Stimulated activated CD4-positive, alpha-beta T cell treated with anti-CD3 and anti-CD28 coated beads, Interleukin-2, amount 100 ng/mL, for 24 hours (primary cell): ENCODE results near the gene FCER1G.

ENCODE experiments used
- DNase-seq, 2 donors: peaks; one replicate each; pipeline ENCODE4 v3.0.0-alpha.2; 2020

Gene FCER1G

DNA sequence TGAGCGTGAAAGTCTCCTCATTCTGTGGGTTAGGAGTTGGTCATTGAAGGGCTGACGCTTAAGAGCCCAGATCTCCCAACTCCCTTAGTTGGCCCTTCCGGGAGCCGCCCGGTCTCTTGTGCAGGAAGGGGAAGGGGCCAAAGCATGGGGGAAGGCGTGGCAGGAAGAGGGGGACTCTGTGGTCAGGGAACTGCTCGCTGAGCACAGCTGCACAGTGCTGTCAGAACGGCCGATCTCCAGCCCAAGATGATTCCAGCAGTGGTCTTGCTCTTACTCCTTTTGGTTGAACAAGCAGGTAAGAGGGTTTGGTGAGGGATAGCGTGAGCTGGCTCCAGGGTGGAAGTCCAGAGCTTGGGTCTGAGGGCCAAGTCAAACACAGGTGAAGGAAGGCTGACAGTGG lies at the start of gene FCER1G:
TSS of gene FCER1G (plus strand) at position 220 of the 400 bp plus-strand sequence. CDS start at position 247, 27 bp downstream.
- DNase-seq = no peak

DNA sequence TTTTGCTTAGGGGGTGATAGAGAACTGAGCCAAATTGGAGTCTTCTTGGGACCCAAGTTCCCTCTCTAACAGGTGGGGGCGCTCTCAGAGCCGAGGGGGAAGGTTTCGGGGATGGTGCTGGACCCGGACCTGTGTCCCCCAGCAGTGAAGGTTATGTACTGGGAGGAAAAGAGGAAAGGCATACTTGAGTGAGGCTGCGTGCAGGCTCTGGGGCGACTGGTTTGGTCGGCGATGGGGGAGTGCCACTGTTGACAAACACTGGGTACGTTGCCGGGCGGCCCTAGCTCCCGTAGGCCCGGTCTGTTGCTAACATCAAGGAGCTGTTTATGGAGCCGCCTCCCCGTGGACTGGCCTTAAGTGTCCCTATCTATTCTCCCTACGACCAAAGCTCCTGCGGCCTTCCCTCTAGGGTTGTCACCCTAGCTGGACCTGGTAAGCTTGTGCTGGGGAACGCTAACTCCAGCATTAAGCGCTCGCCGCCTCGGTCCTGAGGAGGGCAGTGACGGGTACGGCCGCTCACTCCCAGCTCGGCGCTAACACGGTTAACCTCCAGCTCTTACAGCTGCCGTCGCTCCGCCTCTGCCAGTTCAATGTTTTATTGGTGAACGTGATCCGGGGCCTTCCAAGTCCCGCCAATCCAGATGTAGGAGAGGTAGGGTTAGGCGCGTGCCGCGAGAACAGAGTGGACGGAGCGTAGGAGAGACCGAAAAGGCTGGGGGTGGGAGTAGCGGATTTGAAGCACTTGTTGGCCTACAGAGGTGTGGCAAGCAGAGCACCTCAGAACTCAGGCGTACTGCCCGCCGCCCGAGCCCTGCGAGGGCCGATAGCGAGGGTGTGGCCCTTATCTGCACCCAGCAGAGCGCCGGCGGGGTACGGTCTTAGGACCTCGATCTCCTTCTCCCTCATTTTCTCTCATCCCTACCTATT lies 49.1 kb upstream of the FCER1G start, which contains the start of gene PPOX:
TSS of gene PPOX (plus strand) at position 685 of the 927 bp plus-strand sequence. CDS start 422 bp downstream, outside the sequence.
- DNase-seq = peak; percentile 91

DNA sequence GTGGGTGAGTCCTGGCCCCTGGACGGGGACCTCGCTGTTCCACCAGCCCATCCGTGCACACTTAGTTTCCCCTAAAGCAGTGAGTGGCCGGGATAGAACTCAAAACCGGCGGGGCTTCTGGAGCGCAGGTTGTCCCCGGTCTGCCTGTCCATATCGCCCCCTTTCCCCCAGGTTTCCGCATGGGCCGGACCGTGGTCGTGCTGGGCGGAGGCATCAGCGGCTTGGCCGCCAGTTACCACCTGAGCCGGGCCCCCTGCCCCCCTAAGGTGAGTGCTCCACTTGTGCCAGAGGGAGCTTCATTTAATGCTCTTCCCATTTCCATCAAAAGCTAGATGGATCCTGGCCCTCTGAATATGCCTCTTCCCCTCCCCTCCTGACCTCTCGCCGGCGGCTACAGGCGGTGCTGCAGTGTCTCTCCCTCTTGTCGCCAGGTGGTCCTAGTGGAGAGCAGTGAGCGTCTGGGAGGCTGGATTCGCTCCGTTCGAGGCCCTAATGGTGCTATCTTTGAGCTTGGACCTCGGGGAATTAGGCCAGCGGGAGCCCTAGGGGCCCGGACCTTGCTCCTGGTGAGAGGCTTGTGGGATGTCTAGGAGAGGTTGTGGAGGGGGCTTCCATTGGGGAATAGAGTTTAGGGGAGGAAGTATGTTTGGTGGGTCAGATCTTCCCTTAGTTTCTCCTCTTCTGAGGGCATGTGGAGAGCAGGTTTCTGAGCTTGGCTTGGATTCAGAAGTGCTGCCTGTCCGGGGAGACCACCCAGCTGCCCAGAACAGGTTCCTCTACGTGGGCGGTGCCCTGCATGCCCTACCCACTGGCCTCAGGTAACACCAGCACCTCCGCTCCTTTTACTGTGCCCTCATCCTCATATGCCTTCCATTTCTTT lies 48.2 kb upstream of the FCER1G start:
- no peak for DNase-seq

DNA sequence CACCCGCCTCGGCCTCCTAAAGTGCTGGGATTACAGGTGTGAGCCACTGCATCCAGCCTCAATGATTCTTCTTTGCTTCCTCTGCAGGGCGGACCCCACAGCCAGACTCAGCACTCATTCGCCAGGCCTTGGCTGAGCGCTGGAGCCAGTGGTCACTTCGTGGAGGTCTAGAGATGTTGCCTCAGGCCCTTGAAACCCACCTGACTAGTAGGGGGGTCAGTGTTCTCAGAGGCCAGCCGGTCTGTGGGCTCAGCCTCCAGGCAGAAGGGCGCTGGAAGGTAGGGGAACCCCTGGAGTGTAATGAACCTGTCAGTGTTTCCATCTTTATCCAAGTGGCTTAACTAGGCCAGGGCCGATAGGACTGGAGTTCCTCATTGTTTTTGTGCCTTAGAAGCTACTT lies 46.2 kb upstream of the FCER1G start:
- no peak for DNase-seq

DNA sequence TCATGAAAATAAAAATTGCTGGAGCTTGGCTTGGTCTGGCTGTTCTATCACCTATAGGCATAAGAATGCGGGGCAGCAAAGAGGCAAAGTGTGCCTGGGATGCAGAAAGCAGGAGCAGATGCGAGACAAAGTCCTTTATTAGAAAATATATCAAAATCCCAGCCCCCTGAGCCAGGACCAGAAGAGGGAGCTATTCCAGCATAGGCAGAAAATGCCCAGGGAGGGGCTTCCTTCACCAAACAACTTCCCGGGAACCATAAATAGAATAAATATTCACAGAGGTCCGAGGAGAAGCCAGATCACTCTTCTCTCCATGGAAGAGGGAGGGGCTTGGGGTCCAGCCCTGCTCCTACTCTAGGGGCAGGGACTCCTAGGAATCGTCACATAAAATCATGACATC lies 43.9 kb upstream of the FCER1G start:
- no peak for DNase-seq

DNA sequence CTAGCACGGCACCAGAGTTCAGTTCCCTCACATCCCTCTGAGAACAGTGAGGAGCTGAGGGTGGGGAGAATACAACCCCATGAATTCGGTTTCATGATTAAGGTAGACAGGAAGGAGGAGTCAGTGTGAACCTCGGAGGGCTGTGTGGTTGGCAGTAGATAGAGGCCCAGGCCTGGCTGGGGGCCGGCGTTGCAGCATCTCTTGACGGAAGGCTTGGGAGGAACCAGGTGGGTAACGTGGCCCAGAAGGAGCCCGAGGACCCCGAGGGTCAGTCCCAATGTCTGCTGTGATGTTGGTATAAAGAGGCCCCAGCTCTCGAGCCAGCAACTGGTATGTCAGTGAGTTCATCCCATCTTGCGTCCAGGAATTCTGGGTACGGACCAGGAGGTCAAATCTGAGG lies 43.4 kb upstream of the FCER1G start:
- DNase-seq = no peak

DNA sequence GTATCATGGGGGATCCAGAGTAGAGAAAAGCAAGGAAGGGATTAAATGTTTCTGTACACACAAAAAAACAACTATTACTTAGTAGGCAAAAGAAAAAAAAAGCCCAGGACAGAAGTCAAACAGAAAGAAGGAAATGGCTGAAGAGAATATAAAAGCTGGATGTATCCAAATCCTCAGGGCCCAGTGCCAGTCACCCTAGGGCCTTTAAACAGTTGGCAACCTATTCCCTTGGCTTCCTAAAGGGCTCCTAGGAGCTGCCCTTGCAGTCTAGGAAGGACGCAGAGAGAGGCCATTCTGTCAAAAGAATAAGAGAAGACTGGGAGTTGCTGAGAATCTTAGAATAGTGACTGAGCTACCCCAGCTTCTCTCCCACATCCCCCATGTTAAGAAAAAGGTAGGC lies 42.7 kb upstream of the FCER1G start:
- DNase-seq = no peak

DNA sequence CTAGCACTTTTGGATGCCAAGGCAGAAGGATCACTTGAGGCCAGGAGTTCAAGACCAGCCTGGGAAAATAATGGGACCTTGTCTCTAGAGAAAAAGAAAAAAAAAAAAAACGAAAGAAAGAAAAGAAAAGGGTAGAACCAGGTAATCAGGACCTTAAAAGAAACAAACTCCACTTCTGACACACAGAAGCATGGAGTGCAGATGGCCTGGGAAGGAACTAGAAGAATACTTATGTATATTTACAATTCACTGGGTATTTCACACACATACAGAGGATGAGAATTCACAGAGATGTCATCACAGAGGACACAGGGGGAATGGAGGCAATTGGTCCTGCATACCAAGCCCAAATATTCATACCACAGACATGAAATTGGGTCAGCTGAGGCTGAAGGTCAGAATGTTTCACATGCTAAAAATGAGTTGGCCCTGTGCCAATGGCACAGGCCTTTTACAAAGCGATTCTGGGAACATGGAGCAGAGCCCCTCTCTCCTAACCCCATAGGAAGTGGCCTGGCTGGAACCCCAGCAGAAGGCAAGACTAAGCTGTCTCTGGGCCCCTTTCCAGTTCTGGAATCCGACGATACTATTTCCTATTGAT lies 42.2 kb upstream of the FCER1G start:
- DNase-seq = no peak

DNA sequence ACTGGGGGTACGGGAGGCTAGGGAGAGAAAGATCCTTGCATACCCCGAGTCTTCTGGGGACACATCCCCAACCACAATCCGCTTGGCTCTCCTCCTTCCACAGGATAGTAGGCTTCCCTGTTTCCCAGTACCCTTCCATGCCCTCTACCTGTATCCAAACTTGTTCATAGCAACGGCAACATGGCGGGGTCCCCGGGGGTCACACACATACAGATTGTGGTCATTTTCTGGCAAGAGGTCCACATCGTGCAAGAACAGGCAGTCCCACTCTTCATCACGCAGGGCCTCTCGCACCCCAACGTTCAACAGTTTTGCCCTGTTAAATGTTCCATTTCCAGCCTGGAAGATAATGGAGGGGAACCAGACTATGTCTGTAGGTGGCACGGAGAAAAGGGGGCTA lies 41.4 kb upstream of the FCER1G start:
- DNase-seq = no peak

DNA sequence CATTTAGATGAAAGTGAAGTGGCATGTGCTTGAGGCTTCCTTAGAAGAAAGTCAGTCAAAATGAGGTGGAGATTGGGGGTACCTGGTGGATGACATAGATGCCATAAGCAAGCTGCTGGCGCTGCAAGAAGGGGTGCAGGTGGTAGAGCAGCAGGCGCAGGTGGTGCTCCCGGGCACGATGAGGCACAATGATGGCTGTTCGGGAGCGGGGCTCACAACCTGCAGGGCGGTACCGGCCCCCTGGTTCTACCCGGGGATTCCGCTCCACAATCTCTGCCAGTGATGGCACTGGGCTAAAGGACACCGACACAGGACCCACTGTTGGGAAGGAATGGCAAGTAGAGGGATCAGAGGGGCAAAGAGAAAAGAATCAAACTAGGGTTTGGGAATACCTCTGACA lies 40.2 kb upstream of the FCER1G start:
- no peak for DNase-seq

DNA sequence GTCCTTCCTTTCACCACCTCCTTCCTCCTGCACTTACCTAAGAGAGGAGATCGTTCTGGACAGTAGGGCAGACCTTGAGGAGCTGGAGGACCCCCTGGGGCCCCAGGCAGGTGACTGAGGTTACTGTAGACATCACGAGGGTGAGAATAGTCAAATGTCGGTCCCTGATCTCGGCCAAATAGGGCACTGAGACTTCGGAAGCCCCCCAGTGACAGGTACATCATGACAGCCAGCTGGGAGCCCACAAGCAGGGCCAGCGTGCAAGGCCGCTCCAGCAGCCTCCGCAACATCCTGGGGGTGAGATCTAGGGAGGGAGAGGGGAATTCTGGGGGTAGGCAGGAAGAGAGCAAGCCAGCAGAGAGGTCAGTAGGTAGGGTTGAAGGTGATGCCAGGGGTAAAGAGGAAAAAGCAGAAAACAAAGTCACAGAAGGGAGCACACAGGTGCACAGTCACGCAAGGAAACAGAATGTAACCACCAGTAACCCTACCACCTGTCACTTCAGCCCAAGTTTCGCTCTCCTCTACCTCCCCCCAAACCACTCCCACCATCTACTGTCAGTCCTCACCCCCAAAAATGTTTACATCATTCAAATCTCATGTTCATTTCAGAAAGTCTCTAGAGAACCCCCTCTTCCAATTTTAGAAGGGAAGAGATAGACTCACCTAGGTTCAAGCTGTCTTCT lies 39.2 kb upstream of the FCER1G start:
- DNase-seq = no peak

DNA sequence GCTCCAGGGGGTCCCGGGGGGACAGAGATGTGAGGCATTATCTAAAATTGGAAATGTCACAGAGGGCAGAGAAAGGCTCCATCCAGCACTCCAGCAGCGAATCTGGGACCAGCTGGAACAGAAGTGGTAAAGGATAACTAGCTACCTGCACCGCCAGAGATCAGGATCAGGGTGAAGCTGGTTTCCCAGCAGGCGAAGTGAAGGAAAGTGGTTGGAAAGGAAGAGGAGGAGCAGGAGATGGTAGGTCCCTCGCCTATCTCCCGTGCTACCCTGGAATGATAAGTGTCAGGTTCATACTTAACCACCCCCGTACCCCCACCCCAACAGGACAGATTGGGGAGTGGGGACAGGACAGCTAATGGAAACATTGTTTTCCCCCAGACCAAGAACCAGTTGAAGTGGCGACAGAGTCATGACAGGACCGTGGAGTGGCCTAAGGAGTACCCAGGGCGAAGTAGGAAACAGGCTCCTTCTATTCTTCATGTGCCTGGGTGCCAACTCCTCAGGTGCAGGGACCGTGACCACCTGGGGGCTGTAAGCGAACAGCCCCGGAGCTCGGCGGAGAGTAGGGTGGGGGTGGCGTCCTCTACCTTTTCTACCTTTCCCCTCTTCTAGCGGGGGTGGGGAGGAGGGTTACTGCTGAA lies 38.5 kb upstream of the FCER1G start:
- no peak for DNase-seq

DNA sequence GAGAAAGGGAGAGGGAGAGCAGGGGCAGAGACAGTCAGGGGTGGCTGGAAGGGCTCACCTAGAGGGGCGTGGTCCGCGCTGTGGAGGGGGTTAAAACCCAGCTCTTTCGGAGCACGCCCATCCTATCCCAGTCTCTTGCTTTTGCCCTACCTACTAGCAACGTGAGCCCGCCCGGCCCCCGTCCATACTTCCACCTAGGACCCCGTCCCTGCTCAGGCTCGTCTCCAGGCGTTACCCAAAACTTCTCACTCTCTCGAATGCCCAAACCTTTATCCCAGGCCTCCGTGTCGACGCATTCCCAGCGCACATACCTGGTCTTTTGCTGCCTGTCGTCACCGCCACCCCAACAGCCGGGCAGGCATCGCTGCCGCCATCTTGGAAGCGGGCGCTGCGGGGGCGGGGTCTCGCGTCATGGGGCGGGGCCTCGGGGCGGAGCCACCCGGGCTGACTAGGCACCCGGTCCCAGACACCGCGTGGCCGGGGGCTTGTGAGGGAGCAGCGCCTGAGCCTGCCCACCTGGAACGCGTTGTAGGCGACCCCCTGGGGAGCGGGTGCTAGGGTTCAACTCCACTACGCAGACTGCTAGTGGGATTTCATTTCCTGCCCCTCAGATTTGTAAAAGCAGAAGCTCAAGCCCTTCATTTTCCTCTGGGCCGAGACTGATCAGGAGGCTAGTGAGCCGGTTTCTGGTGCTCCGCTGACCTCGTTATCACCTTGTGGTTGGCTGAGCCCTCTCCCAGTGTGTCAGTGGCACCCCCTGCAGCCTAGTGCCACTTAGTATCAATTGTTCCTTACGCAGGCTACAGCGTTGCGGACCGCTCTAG lies 37.8 kb upstream of the FCER1G start, which contains the start of gene B4GALT3:
TSS of gene B4GALT3 (minus strand) at position 396 of the 824 bp plus-strand sequence. CDS start 1,447 bp downstream, outside the sequence.
- peak; percentile 98 to 99 for DNase-seq

DNA sequence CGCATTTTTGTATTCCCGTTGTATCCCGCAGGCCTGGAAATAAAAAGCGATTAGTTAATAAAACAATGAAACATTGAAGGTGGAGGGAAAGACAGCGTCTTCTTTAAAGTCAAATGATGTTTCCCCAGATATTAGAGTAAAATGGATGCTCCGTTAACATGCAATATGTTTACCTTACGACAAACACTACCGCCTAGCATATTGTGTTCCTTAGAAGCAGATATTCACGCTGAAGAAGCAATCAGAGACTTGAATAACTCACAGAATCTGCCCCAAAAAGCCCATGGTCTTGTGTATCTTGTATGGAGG lies 37.2 kb upstream of the FCER1G start:
- DNase-seq = no peak

DNA sequence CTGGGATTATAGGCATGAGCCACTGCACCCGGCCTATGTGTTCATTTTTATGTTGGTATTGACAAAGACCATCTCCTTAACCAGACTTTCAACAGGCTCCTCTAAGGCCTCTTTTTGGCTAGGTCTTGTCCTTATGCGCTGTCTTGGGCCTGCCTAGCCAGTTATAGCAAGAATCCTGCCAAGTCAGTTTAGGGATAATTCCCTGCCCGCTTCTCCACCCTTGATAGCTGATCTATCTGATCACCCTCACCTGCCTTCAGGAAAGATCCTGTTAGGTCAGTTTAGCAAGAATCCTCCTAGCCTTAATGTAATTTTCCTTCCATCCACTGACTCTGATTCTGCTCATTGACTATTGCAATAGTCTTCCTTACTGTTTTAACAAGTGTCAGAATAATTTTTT lies 35.4 kb upstream of the FCER1G start:
- DNase-seq = no peak

DNA sequence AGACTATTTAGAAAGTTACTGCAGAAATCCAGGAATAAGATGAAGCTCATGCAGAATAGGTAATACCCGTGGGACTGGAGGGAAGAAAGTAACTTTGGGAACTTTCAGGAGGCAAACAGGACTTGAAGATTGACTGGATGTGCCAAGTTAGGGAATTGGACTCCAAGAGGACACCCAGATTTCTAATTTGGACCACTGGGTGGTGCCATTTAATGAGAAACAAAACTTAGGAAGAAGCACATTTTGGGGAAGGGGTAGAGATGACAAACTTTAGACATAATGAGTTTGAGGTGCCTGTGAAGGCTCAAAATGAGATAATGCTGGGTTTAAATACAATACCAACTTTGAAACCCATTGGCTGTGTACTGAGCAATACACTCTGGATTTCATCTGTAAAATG lies 34.5 kb upstream of the FCER1G start:
- no peak for DNase-seq

DNA sequence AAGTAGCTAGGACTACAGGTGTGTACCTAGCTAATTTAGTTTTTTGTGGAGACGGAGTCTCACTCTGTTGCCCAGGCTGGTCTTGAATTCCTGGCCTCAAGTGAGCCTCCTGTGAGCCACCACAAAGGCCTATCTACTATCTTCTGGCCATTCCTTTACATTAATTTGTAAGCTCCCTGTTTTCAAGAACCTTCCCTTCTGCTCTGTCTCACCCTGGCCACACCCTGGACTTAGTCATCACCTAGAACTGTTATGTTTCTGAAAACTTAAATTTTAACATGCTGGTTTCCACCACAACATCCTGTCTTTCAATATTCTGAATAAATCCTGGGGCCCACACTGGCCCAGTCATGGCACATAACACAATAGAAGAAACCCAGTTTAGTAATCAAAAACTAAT lies 32.9 kb upstream of the FCER1G start:
- peak; percentile 64 to 71 for DNase-seq

DNA sequence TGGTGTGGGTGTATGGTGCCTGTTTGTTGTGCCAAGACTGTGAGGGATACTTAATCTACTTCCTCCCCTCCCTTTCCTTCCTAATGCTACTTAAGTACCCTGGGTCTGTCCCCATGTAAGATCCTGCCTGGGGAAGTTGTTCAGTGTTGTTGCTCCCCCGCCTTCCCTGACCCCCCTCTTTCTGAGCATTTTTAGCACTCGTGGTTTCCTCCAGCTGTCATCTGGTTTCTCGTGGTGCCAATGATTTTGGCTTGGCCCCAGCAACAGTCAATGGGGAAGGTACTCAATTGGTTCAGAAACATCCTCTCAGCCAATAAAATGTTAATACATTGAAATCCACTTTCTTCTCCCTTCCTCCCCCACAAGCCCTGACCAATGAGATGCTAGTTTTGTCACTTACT lies 29.8 kb upstream of the FCER1G start:
- DNase-seq = peak; percentile 61 to 67

DNA sequence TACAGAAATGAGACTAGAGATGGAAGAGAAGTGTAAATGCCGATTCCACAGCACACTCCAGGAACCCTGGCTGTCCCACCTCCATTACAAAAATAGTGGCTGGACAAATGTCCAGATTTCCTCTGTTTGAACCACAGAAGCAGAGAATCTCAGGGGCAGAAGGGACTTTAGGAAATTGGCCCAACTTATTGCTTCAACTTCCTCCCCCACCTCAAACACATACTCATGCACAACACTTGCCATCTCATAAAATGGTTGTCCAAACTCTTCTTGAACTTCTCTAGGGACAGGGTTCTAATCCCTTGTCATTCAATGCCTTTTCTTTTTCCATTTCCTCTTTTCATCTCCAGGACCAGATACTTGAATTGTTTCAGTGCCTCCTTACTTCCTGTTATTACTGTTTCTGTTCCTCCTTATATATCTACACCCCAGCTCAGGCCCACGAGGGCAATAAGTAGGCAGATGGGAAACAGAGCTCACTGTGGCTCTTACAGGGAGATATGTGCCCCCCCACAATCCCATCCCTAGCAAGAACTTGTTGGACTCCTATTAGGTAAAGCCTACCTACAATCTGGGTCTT lies 29.3 kb upstream of the FCER1G start:
- DNase-seq = no peak

DNA sequence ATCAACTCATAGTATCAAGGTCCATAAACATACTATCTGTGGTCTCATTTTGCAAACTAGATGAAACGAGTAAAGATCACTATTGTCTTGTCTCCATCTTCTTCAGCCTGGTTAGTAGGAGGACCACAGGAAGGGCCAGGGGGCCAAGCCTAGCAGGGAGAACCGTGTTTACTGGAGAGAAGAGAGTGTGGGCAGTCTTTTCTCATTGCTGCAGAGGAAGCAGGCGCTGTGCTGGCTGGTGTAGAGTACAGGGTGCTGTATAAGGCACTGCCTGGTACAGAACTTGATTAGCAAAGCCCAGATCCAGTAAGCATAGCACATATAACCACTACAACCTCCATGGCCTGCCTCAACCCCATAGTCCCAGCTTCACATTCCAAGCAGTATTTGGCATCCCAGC lies 27.8 kb upstream of the FCER1G start:
- no peak for DNase-seq

DNA sequence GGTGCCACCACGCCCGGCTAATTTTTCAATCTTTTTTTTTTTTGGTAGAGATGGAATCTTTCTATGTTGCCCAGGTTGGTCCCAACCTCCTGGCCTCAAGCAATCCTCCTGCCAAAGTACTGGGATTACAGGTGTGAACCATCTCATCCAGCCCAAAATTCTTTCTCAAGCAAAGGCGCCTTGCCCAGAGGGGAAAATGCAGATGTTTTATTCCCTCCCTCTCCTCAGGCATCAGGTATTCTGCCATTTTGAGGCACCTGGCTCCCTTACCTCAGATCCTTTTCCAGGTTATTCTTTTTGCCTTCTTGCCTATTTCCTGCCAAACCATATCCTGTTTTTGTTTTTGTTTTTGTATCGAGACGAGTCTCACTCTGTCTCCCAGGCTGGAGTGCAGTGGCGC lies 26.7 kb upstream of the FCER1G start:
- no peak for DNase-seq
